DOHH2 (cell line): ENCODE measurements around the gene RUNX1.

Source experiments
- CTCF ChIP-seq: fragments of 200-600 bp; sonication (generic); IDR thresholded peaks from one replicate; pipeline ENCODE4 v1.5.1; 2014; ENCODE audit warnings: antibody characterized with exemption, mild to moderate bottlenecking, low read depth, low read length; ENCODE audit not compliant: poor library complexity, severe bottlenecking
- EZH2phosphoT487 ChIP-seq: fragments of 200-600 bp; sonication (generic); IDR thresholded peaks from 2 replicates; pipeline ENCODE4 v1.6.1; 2017; ENCODE audit warnings: borderline replicate concordance, mild to moderate bottlenecking, antibody characterized with exemption, low read length, moderate library complexity, mixed read lengths

- TF ChIP-seq CTCF (no peak), EZH2phosphoT487 (no peak)
Measured at GRCh38 chr21:35010447-35010846, 38.7 kb downstream of the RUNX1 start.
